DOHH2 (cell line): Measurements from ENCODE around the gene GP1BB.

Source experiments
- H3F3A ChIP-seq: fragments of 200-600 bp; sonication (generic), shearing (Covaris generic); 2 replicates; pipeline ENCODE4 v1.6.0; 2016; ENCODE audit warnings: antibody characterized with exemption, mild to moderate bottlenecking; ENCODE audit not compliant: control insufficient read depth, insufficient read depth
- H3K27ac ChIP-seq: fragments of 200-600 bp; sonication (generic); 2 replicates; pipeline ENCODE4 v1.5.1; 2014; ENCODE audit warnings: low read depth, mild to moderate bottlenecking, low read length, moderate library complexity
- H3K27me3 ChIP-seq: fragments of 200-600 bp; sonication (generic); 2 replicates; pipeline ENCODE4 v1.6.1; 2014; ENCODE audit warnings: mild to moderate bottlenecking, low read length, mixed read lengths; ENCODE audit not compliant: control insufficient read depth
- H3K36me3 ChIP-seq: fragments of 200-600 bp; sonication (generic); 2 replicates; pipeline ENCODE4 v1.6.1; 2014; ENCODE audit warnings: mild to moderate bottlenecking, low read length, moderate library complexity, mixed read lengths; ENCODE audit not compliant: control insufficient read depth
- H3K4me1 ChIP-seq: fragments of 200-600 bp; sonication (generic); 2 replicates; pipeline ENCODE4 v1.6.1; 2014; ENCODE audit warnings: mild to moderate bottlenecking, low read length, mixed read lengths; ENCODE audit not compliant: control insufficient read depth
- H3K4me2 ChIP-seq: fragments of 200-600 bp; sonication (generic); 2 replicates; pipeline ENCODE4 v1.6.0; 2014; ENCODE audit warnings: mild to moderate bottlenecking, low read length, moderate library complexity
- H3K4me3 ChIP-seq: fragments of 200-600 bp; sonication (generic); 2 replicates; pipeline ENCODE4 v1.5.1; 2014; ENCODE audit warnings: mild to moderate bottlenecking, low read length, mixed read lengths
- H3K79me2 ChIP-seq: fragments of 200-600 bp; sonication (generic); 2 replicates; pipeline ENCODE4 v1.6.1; 2014; ENCODE audit warnings: mild to moderate bottlenecking, low read length, mixed read lengths; ENCODE audit not compliant: control insufficient read depth
- H3K9me2 ChIP-seq: fragments of 200-600 bp; sonication (generic); replicated peaks from 2 replicates; pipeline ENCODE4 v1.6.1; 2014; ENCODE audit warnings: mild to moderate bottlenecking, low read length, mixed read lengths; ENCODE audit not compliant: control insufficient read depth
- H3K9me3 ChIP-seq: fragments of 200-600 bp; sonication (generic); 2 replicates; pipeline ENCODE4 v1.6.1; 2014; ENCODE audit warnings: antibody characterized with exemption, low read length, mixed read lengths; ENCODE audit not compliant: control insufficient read depth, insufficient read depth
- H4K20me1 ChIP-seq: fragments of 200-600 bp; sonication (generic); 2 replicates; pipeline ENCODE4 v1.6.0; 2014; ENCODE audit warnings: low read depth, mild to moderate bottlenecking, antibody characterized with exemption, low read length, moderate library complexity; ENCODE audit not compliant: control insufficient read depth, insufficient read depth
- EZH2phosphoT487 ChIP-seq: fragments of 200-600 bp; sonication (generic); IDR thresholded peaks from 2 replicates; pipeline ENCODE4 v1.6.1; 2017; ENCODE audit warnings: borderline replicate concordance, mild to moderate bottlenecking, antibody characterized with exemption, low read length, moderate library complexity, mixed read lengths
- TF ChIP-seq, protein P1 (sequence below): fragments of 200-600 bp; sonication (generic); IDR thresholded peaks from one replicate; pipeline ENCODE4 v1.5.1; 2014; ENCODE audit warnings: antibody characterized with exemption, mild to moderate bottlenecking, low read depth, low read length; ENCODE audit not compliant: poor library complexity, severe bottlenecking

Gene GP1BB

DNA sequence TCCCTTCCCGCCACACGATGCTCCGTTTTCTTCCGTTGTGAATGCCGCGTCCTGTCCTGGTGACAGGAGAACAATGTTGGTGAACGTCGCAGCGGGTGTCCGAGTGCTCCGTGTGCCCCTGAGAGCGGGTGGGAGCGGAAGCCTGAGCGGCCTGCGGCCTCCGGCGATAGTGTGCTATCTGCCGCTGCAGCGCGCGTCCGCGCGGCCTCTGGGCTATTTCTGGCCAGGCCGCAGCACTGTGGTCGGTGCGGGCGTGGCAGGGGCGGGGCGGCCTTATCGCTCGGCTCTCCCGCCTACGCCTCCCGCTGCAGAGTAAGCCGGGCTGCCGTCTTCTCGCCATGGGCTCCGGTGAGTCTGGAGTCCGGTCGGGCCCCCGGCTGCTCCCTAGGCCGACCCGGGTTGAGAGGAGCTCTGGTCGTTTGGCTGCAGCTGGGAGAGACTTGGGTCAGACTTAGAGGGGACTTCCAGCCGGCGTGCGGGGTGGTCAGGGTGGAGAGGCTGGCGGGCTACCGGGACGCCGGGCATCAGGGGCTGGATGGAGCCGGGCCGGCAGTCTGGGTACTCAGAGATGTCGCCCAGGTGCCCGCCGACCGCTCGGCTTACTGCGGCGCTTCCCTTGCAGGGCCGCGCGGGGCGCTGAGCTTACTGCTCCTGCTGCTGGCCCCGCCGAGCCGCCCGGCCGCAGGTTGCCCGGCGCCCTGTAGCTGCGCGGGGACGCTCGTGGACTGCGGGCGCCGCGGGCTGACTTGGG, at the start of gene GP1BB:
GP1BB (plus strand) TSS at position 308 of the 751 bp plus-strand sequence; CDS start at position 339, 31 bp downstream.
- Histone ChIP-seq H3K79me2 (no peaks in the 10 kb centered on the region), H3K4me2 (no peak within 1 kb of the TSS; the same call in 1 of the 2 replicates), H3K4me1 (peaks cover 7% of the 10 kb centered on the region), H3K9me2 (no peaks in the 10 kb centered on the region), H3K36me3 (no peaks in the 10 kb centered on the region), H3K4me3 (no peak within 1 kb of the TSS), H3K27me3 (peaks cover 16% of the 10 kb centered on the region), H3K9me3 (no peaks in the 10 kb centered on the region), H3K27ac (no peak within 1 kb of the TSS), H4K20me1 (no peaks in the 10 kb centered on the region), H3F3A (no peaks in the 10 kb centered on the region)
- TF ChIP-seq, protein P1, sequence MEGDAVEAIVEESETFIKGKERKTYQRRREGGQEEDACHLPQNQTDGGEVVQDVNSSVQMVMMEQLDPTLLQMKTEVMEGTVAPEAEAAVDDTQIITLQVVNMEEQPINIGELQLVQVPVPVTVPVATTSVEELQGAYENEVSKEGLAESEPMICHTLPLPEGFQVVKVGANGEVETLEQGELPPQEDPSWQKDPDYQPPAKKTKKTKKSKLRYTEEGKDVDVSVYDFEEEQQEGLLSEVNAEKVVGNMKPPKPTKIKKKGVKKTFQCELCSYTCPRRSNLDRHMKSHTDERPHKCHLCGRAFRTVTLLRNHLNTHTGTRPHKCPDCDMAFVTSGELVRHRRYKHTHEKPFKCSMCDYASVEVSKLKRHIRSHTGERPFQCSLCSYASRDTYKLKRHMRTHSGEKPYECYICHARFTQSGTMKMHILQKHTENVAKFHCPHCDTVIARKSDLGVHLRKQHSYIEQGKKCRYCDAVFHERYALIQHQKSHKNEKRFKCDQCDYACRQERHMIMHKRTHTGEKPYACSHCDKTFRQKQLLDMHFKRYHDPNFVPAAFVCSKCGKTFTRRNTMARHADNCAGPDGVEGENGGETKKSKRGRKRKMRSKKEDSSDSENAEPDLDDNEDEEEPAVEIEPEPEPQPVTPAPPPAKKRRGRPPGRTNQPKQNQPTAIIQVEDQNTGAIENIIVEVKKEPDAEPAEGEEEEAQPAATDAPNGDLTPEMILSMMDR: no peak
- no peak for TF ChIP-seq EZH2phosphoT487

DNA sequence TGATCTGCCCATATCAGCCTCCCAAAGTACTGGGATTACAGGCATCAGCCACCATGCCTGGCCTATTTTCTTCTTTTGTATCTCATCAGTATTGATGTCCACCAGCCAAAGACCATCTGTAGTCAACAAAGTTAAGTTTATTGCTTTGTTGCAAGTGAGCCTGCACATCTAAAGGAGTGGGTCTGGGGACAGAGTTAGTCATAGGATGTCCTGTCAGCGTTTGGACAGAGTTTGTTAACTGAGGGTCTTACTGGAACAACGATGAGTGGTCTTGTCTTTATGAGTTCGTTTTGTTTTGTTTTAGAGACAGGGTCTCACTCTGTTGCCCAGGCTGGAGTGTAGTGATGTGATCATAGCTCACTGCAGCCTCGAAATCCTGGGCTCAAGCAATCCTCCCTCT, 49.7 kb upstream of the GP1BB start:
- H3K4me1 ChIP-seq: no peaks in the 10 kb centered on the region
- H3K4me2 ChIP-seq: no peak overlapping the region
- H3K4me3 ChIP-seq: no peak overlapping the region
- no peaks in the 10 kb centered on the region for H3K79me2 ChIP-seq
- H4K20me1 ChIP-seq: no peaks in the 10 kb centered on the region
- no peaks in the 10 kb centered on the region for H3K36me3 ChIP-seq
- H3K27me3 ChIP-seq: peaks cover 2% of the 10 kb centered on the region; the same call in 1 of the 2 replicates
- no peaks in the 10 kb centered on the region for H3K9me2 ChIP-seq
- H3K9me3 ChIP-seq: no peaks in the 10 kb centered on the region
- no peak overlapping the region for H3K27ac ChIP-seq
- TF ChIP-seq EZH2phosphoT487: no peak
- TF ChIP-seq, protein P1: no peak
- no peaks in the 10 kb centered on the region for H3F3A ChIP-seq

DNA sequence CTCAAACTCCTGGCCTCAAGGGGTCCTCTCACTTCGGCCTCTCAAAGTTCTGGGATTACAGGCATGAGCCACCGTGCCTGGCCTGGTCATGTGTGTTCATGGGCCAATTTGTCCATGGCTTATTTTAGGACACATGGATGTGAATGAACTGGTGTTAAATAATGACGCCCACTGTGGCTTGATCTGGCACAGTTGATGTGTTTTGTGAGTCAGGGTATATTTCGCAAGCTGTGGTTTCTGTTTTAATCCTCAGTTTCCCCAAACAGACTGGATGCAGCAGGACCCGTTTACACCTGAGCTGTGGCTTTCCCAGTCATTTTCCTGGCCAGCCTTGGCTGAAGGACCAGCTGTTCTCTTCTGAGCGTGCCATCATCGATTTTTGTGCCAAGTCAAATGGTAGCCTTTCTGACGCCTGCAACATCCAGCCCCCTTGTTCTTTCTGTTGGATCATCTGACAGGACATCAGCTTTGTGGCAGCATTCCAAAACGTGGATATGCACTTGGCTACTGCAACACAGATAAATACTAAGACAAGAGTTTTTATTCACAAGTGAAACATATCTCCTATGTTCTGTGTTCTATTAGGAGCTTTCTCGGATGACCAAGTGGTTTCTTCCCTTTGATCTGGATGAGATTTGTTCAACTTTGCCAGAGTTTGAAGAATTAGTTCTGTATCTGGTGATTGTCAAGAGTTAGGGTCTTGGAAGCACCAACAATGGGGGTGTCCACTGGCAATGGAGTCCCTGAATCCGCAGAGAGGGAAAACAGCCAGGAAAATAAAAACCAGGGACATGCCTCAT, 49.0 kb upstream of the GP1BB start:
- Histone ChIP-seq H3K4me3 (no peak overlapping the region), H3K27me3 (peaks cover 2% of the 10 kb centered on the region; the same call in 1 of the 2 replicates), H4K20me1 (no peaks in the 10 kb centered on the region), H3K79me2 (no peaks in the 10 kb centered on the region), H3K4me2 (no peak overlapping the region), H3K27ac (no peak overlapping the region), H3K9me3 (no peaks in the 10 kb centered on the region), H3K9me2 (no peaks in the 10 kb centered on the region), H3F3A (no peaks in the 10 kb centered on the region), H3K4me1 (no peaks in the 10 kb centered on the region), H3K36me3 (no peaks in the 10 kb centered on the region)
- TF ChIP-seq, protein P1: no peak
- no peak for TF ChIP-seq EZH2phosphoT487
